ENCODE data around the gene DUSP8. TPM values are rescaled to one million over a fixed set of nuclear protein-coding genes. Genes with fewer than 3 reads are reported as not detected.

The DUSP8 gene
- total RNA-seq, 1 experiment from 2014 or later = 4.4 TPM

- H3T11ph ChIP-seq (ENCODE audit: low read length) = no peak overlapping the region
- H3K27ac Mint-ChIP-seq = no peak overlapping the region
- TF ChIP-seq CTCF (conservative IDR thresholded peaks at IDR 0.05) = no peak
- no peak for DNase-seq
- H3K79me1 ChIP-seq (ENCODE audit: insufficient read depth, low read depth, low read length, poor library complexity, severe bottlenecking) = peaks cover 9% of the 10 kb centered on the region
- H3K56ac ChIP-seq (ENCODE audit: insufficient read length, low read depth, low read length) = no peak overlapping the region
- H4K91ac ChIP-seq (ENCODE audit: insufficient read length, low read depth, low read length) = no peak overlapping the region
- H2AFZ ChIP-seq (ENCODE audit: low read length) = no peak overlapping the region
- H3K36me3 Mint-ChIP-seq (ENCODE audit: insufficient read depth in 1 of 3, low read depth in 3 of 3) = no peaks in the 10 kb centered on the region
- no peak overlapping the region for H2AK5ac ChIP-seq (ENCODE audit: insufficient read length, low read length)
- WGBS (ENCODE audit: extremely low coverage, insufficient read length, low lambda C conversion rate) = no CpG with 5 or more reads among the region's 15 CpGs
- H3K18ac ChIP-seq (ENCODE audit: insufficient read length, low read depth, low read length) = no peak overlapping the region
- no peak overlapping the region for H2BK5ac ChIP-seq (ENCODE audit: insufficient read length, low read length)
- no peak overlapping the region for H3K23ac ChIP-seq (ENCODE audit: insufficient read length, low read depth, low read length)
- H3K4me2 ChIP-seq (ENCODE audit: insufficient read depth, insufficient read length, low read length) = no peak overlapping the region
- H3K4me3 Mint-ChIP-seq = no peak overlapping the region
- H3K4ac ChIP-seq (ENCODE audit: low read depth, low read length) = no peak overlapping the region
- no peak overlapping the region for H3K9ac ChIP-seq (ENCODE audit: extremely low read depth, insufficient read length, low read length)
- H2BK12ac ChIP-seq (ENCODE audit: insufficient read length, low read depth, low read length) = no peak overlapping the region
- H4K5ac ChIP-seq (ENCODE audit: insufficient read length, low read depth, low read length) = no peak overlapping the region
- peaks cover 1% of the 10 kb centered on the region; the same call in 1 of the 2 replicates for H3K79me2 ChIP-seq (ENCODE audit: insufficient read depth, low read length)
- no peak overlapping the region for H3K27ac ChIP-seq (ENCODE audit: insufficient read length, low read depth, low read length)
- H3K9me3 ChIP-seq (ENCODE audit: control insufficient read depth, low read depth, low read length) = no peaks in the 10 kb centered on the region
- H3K14ac ChIP-seq (ENCODE audit: insufficient read depth, low read length) = no peak overlapping the region
- peaks cover 0 to 5% of the 10 kb centered on the region in 2 experiments; a peak in 2 of 4 replicates for H3K4me1 Mint-ChIP-seq
- no peaks in the 10 kb centered on the region for H3K27me3 Mint-ChIP-seq (ENCODE audit: low read depth)
- H2BK20ac ChIP-seq (ENCODE audit: low read depth, low read length, poor library complexity, severe bottlenecking) = no peak overlapping the region
- H2BK120ac ChIP-seq (ENCODE audit: low read depth, low read length, poor library complexity, severe bottlenecking) = no peak overlapping the region
- no peaks in the 10 kb centered on the region for H4K20me1 ChIP-seq (ENCODE audit: control insufficient read depth, insufficient read depth, insufficient read length)
- no peaks in the 10 kb centered on the region for H3K4me1 ChIP-seq (ENCODE audit: insufficient read depth, low read length)
- H3K23me2 ChIP-seq (ENCODE audit: insufficient read length, low read depth, low read length, poor library complexity, severe bottlenecking) = no peaks in the 10 kb centered on the region
- H3K27me3 ChIP-seq (ENCODE audit: insufficient read depth, low read length) = 0 out of 2 replicates have a peak, but pooled peaks cover 1% of the 10 kb centered on the region
- no peak overlapping the region for H4K8ac ChIP-seq (replicated peaks; ENCODE audit: insufficient read length, low read depth, low read length)
- H2BK15ac ChIP-seq (ENCODE audit: low read depth, low read length) = no peak overlapping the region
- no peaks in the 10 kb centered on the region for H3K9me3 Mint-ChIP-seq
Observed at GRCh38 chr11:1526785-1527184, 45.3 kb downstream of the DUSP8 start.
